ENCODE results near the gene PDE4D.

Gene PDE4D

DNA sequence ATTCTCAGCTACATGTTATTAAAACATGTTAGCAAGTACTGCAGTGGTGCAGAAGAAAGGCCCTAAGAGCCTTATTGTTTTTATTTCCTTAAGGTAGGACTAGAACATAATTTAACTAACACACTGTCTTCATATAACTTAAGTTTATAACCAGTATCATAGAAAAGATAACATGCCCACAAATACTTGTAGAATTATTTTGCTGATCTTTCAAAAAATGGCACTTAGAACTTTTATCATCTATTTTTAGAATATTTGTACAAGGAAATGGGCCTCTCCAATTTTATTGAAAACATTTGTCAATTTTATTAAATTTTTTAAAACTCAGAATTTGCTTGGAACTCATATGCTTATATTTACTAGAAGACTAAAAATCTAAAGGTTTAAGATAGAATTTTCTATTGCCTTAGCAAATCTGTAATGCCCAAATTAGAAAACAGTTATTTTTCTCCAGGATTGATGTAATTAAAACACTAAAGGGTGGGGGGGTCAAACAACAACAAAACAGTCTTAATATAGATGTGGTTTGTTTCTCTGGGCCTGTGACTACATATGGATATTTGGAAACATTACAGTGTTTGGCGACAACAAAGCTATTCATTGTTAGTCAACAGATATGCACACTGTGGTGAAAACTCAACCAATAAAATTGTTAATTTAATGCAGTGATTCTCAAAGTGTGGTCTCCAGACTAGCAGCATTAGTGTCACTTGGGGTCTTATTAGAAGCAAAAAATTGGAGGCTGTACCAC, 360.4 kb downstream of the PDE4D start:
- 100% methylated on average over 1 of the region's 1 CpG for WGBS
- no peak overlapping the region for H2BK120ac ChIP-seq (ENCODE audit: low read depth, low read length)
- no peak overlapping the region for H3K4me3 ChIP-seq (ENCODE audit: insufficient read depth in 1 of 2, low read depth in 1 of 2, low read length in 2 of 2)
- H2AK5ac ChIP-seq (ENCODE audit: low read length, severe bottlenecking) = no peak overlapping the region
- no peak overlapping the region for H3K14ac ChIP-seq (ENCODE audit: low read length in 2 of 2)
- no peak overlapping the region for H2BK12ac ChIP-seq (ENCODE audit: low read length in 2 of 2)
- no peak overlapping the region for H4K91ac ChIP-seq (ENCODE audit: low read length)
- H3K4me2 ChIP-seq (ENCODE audit: low read length, poor library complexity, severe bottlenecking) = no peak overlapping the region
- DNase-seq = no peak
- no peaks in the 10 kb centered on the region for H3K9me3 ChIP-seq (ENCODE audit: control insufficient read depth, low read length)
- H2BK15ac ChIP-seq (ENCODE audit: low read depth, poor library complexity, severe bottlenecking) = no peak overlapping the region
- peaks cover 1% of the 10 kb centered on the region for H3K79me1 ChIP-seq (replicated peaks; ENCODE audit: low read length, poor library complexity, severe bottlenecking)
- H3K27me3 ChIP-seq (ENCODE audit: control insufficient read depth in 1 of 2, insufficient read depth in 1 of 2, low read length in 2 of 2) = no peaks in the 10 kb centered on the region
- H2BK5ac ChIP-seq (ENCODE audit: low read depth, low read length, poor library complexity, severe bottlenecking) = no peak overlapping the region
- H3K36me3 ChIP-seq (ENCODE audit: control insufficient read depth in 1 of 2, insufficient read depth in 2 of 2, low read depth in 1 of 2, low read length in 2 of 2) = no peaks in the 10 kb centered on the region
- no peak overlapping the region for H2AFZ ChIP-seq (ENCODE audit: low read depth, low read length)
- no peak overlapping the region for H3K4ac ChIP-seq (ENCODE audit: low read depth in 1 of 2, low read length in 2 of 2)
- H4K8ac ChIP-seq (ENCODE audit: low read length) = no peak overlapping the region
- H3K9ac ChIP-seq (ENCODE audit: low read length) = no peak overlapping the region
- H3K23ac ChIP-seq (ENCODE audit: low read length in 2 of 2) = no peak overlapping the region
- peaks cover 2% of the 10 kb centered on the region for H3K4me1 ChIP-seq (ENCODE audit: control insufficient read depth, insufficient read depth, low read depth, low read length)
- no peak overlapping the region for H3K27ac ChIP-seq (ENCODE audit: low read length, poor library complexity, severe bottlenecking)
- H3K18ac ChIP-seq (ENCODE audit: low read depth in 1 of 2, low read length in 2 of 2) = no peak overlapping the region

DNA sequence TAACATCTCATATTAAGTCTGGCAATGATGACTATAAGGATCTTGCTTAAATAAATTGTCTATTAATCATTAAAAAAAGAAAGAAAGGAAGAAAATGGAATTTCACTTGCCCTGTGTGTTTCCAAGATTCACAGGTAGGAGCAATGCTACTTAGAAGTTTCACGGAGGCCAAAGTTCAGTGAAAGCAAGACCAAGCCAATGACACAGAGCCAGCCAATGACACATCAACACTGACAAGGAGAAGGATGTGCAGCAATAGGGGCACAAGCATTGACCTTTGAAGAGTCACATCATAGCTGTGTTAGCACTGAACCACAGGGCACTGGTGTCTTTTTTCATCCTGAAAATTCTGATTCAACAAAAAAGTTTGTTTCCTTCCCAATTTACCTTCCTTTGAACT, 364.3 kb downstream of the PDE4D start:
- no peak overlapping the region for H3K18ac ChIP-seq (ENCODE audit: low read depth in 1 of 2, low read length in 2 of 2)
- no peaks in the 10 kb centered on the region for H3K27me3 ChIP-seq (ENCODE audit: control insufficient read depth in 1 of 2, insufficient read depth in 1 of 2, low read length in 2 of 2)
- H3K4me2 ChIP-seq (ENCODE audit: low read length, poor library complexity, severe bottlenecking) = no peak overlapping the region
- H3K4ac ChIP-seq (ENCODE audit: low read depth in 1 of 2, low read length in 2 of 2) = no peak overlapping the region
- no peak overlapping the region for H3K14ac ChIP-seq (ENCODE audit: low read length in 2 of 2)
- H4K8ac ChIP-seq (ENCODE audit: low read length) = no peak overlapping the region
- no peak for DNase-seq
- H3K27ac ChIP-seq (ENCODE audit: low read length, poor library complexity, severe bottlenecking) = no peak overlapping the region
- H2AK5ac ChIP-seq (ENCODE audit: low read length, severe bottlenecking) = no peak overlapping the region
- no peak overlapping the region for H3K9ac ChIP-seq (ENCODE audit: low read length)
- no peak overlapping the region for H2BK12ac ChIP-seq (ENCODE audit: low read length in 2 of 2)
- no peak overlapping the region for H2AFZ ChIP-seq (ENCODE audit: low read depth, low read length)
- WGBS = 94% methylated on average over 1 of the region's 1 CpG
- no peak overlapping the region for H2BK5ac ChIP-seq (ENCODE audit: low read depth, low read length, poor library complexity, severe bottlenecking)
- no peak overlapping the region for H4K91ac ChIP-seq (ENCODE audit: low read length)
- no peaks in the 10 kb centered on the region for H3K9me3 ChIP-seq (ENCODE audit: control insufficient read depth, low read length)
- H3K23ac ChIP-seq (ENCODE audit: low read length in 2 of 2) = no peak overlapping the region
- H2BK15ac ChIP-seq (ENCODE audit: low read depth, poor library complexity, severe bottlenecking) = no peak overlapping the region
- no peak overlapping the region for H2BK120ac ChIP-seq (ENCODE audit: low read depth, low read length)
- H3K4me3 ChIP-seq (ENCODE audit: insufficient read depth in 1 of 2, low read depth in 1 of 2, low read length in 2 of 2) = no peak overlapping the region
- H3K79me1 ChIP-seq (replicated peaks; ENCODE audit: low read length, poor library complexity, severe bottlenecking) = peaks cover 3% of the 10 kb centered on the region
- H3K4me1 ChIP-seq (ENCODE audit: control insufficient read depth, insufficient read depth, low read depth, low read length) = peaks cover 6% of the 10 kb centered on the region
- peaks cover 0 to 5% of the 10 kb centered on the region in 2 experiments for H3K36me3 ChIP-seq (ENCODE audit: control insufficient read depth in 1 of 2, insufficient read depth in 2 of 2, low read depth in 1 of 2, low read length in 2 of 2)

DNA sequence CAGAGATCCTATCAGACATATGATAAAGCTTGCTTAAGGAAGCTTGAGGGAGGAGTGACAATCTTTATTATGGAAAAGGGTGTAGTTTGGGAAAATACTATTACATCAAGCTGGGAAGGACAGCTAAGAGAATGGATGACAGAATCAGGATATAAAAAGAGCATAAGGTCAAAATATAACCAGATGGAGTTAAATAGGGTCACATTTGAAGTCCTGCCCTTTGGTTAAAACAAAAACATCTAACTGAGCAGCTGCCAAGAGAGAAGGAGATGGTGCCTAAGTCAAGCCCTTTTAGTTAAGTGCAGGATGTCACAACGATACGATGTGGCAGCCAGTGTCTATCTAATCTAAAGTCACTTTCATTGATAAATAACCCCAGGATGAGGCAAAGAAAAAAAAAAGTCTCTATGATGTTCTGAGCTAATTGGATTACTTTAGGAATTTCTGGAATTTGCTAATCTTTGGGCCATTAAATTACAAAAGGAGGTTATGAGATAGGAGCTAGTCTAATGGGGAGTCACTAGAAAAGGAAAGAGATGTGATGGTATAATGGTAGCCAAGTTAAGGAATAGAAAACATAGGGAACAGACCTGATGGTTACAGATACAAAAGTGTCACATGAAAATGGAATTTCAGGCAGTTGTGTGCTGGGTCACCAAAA, 365.2 kb downstream of the PDE4D start:
- Histone ChIP-seq H4K91ac (ENCODE audit: low read length) (no peak overlapping the region), H3K18ac (ENCODE audit: low read depth in 1 of 2, low read length in 2 of 2) (no peak overlapping the region), H3K36me3 (ENCODE audit: control insufficient read depth in 1 of 2, insufficient read depth in 2 of 2, low read depth in 1 of 2, low read length in 2 of 2) (peaks cover 0 to 5% of the 10 kb centered on the region in 2 experiments), H4K8ac (ENCODE audit: low read length) (no peak overlapping the region), H2BK120ac (ENCODE audit: low read depth, low read length) (no peak overlapping the region), H2AK5ac (ENCODE audit: low read length, severe bottlenecking) (no peak overlapping the region), H3K23ac (ENCODE audit: low read length in 2 of 2) (no peak overlapping the region), H3K9ac (ENCODE audit: low read length) (no peak overlapping the region), H3K4me3 (ENCODE audit: insufficient read depth in 1 of 2, low read depth in 1 of 2, low read length in 2 of 2) (no peak overlapping the region), H2BK12ac (ENCODE audit: low read length in 2 of 2) (no peak overlapping the region), H3K79me1 (replicated peaks; ENCODE audit: low read length, poor library complexity, severe bottlenecking) (peaks cover 3% of the 10 kb centered on the region), H3K4ac (ENCODE audit: low read depth in 1 of 2, low read length in 2 of 2) (no peak overlapping the region), H2AFZ (ENCODE audit: low read depth, low read length) (no peak overlapping the region), H3K14ac (ENCODE audit: low read length in 2 of 2) (no peak overlapping the region), H3K27me3 (ENCODE audit: control insufficient read depth in 1 of 2, insufficient read depth in 1 of 2, low read length in 2 of 2) (no peaks in the 10 kb centered on the region), H3K27ac (ENCODE audit: low read length, poor library complexity, severe bottlenecking) (no peak overlapping the region), H3K9me3 (ENCODE audit: control insufficient read depth, low read length) (peaks cover 2% of the 10 kb centered on the region), H3K4me1 (ENCODE audit: control insufficient read depth, insufficient read depth, low read depth, low read length) (peaks cover 6% of the 10 kb centered on the region), H2BK5ac (ENCODE audit: low read depth, low read length, poor library complexity, severe bottlenecking) (no peak overlapping the region), H3K4me2 (ENCODE audit: low read length, poor library complexity, severe bottlenecking) (no peak overlapping the region), H2BK15ac (ENCODE audit: low read depth, poor library complexity, severe bottlenecking) (no peak overlapping the region)
- no CpG with 5 or more reads among the region's 2 CpGs for WGBS
- DNase-seq = no peak

DNA sequence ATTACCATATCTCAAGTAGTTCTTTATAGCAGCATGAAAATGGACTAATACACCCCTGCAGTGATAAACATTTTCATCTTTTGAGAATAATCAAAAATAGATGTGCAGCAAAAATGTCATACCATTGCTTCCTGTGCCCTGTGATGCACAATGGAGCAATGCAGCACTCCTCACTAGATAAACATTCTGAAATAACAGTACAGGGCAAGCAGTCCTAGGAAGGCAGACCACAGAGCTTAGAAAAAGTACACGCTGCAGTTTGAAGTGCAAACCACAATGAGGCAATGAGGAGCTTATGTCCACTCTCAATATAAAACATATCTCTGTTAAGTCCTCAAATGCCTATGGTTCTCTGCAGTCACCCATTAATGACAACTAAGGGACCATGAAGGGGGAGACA, 367.6 kb downstream of the PDE4D start:
- no peak overlapping the region for H3K23ac ChIP-seq (ENCODE audit: low read length in 2 of 2)
- H3K4me3 ChIP-seq (ENCODE audit: insufficient read depth in 1 of 2, low read depth in 1 of 2, low read length in 2 of 2) = no peak overlapping the region
- DNase-seq = peak; percentile 84
- no peak overlapping the region for H2AFZ ChIP-seq (ENCODE audit: low read depth, low read length)
- H3K4me2 ChIP-seq (ENCODE audit: low read length, poor library complexity, severe bottlenecking) = no peak overlapping the region
- H3K9ac ChIP-seq (ENCODE audit: low read length) = no peak overlapping the region
- WGBS = 9% methylated on average over 1 of the region's 1 CpG
- H3K9me3 ChIP-seq (ENCODE audit: control insufficient read depth, low read length) = peaks cover 2% of the 10 kb centered on the region
- H2BK15ac ChIP-seq (ENCODE audit: low read depth, poor library complexity, severe bottlenecking) = no peak overlapping the region
- H3K27me3 ChIP-seq (ENCODE audit: control insufficient read depth in 1 of 2, insufficient read depth in 1 of 2, low read length in 2 of 2) = peaks cover 0 to 6% of the 10 kb centered on the region in 2 experiments
- peaks cover 6% of the 10 kb centered on the region for H3K4me1 ChIP-seq (ENCODE audit: control insufficient read depth, insufficient read depth, low read depth, low read length)
- no peak overlapping the region for H4K8ac ChIP-seq (ENCODE audit: low read length)
- H2AK5ac ChIP-seq (ENCODE audit: low read length, severe bottlenecking) = no peak overlapping the region
- H3K14ac ChIP-seq (ENCODE audit: low read length in 2 of 2) = no peak overlapping the region
- H3K27ac ChIP-seq (ENCODE audit: low read length, poor library complexity, severe bottlenecking) = peak overlapping the region; percentile 78
- H3K79me1 ChIP-seq (replicated peaks; ENCODE audit: low read length, poor library complexity, severe bottlenecking) = peaks cover 3% of the 10 kb centered on the region
- no peak overlapping the region for H2BK5ac ChIP-seq (ENCODE audit: low read depth, low read length, poor library complexity, severe bottlenecking)
- H2BK120ac ChIP-seq (ENCODE audit: low read depth, low read length) = no peak overlapping the region
- no peak overlapping the region for H3K4ac ChIP-seq (ENCODE audit: low read depth in 1 of 2, low read length in 2 of 2)
- no peak overlapping the region for H4K91ac ChIP-seq (ENCODE audit: low read length)
- no peak overlapping the region for H3K18ac ChIP-seq (ENCODE audit: low read depth in 1 of 2, low read length in 2 of 2)
- no peak overlapping the region for H2BK12ac ChIP-seq (ENCODE audit: low read length in 2 of 2)
- peaks cover 0 to 5% of the 10 kb centered on the region in 2 experiments for H3K36me3 ChIP-seq (ENCODE audit: control insufficient read depth in 1 of 2, insufficient read depth in 2 of 2, low read depth in 1 of 2, low read length in 2 of 2)

Data from mesenchymal stem cell (in vitro differentiated cells and primary cell).